H9 (cell line): ENCODE measurements around the gene SWAP70. TPM values are rescaled to one million over a fixed set of nuclear protein-coding genes. Genes with fewer than 3 reads are reported as not detected.
A peak's percentile ranks its signal among the peaks of the same experiment; 100 is the strongest.

ENCODE experiments used
- DNase-seq: peaks from one replicate; pipeline ENCODE4 v3.0.0-alpha.2; 2017
- H2AFZ ChIP-seq: one replicate; pipeline ENCODE4 v1.6.1; 2013; ENCODE audit warnings: mild to moderate bottlenecking, low read length, control low read depth, moderate library complexity
- H2AK5ac ChIP-seq: 2 replicates; pipeline ENCODE4 v1.6.1; 2013; ENCODE audit warnings: low read length, control low read depth, mixed read lengths; ENCODE audit not compliant: insufficient read length
- H2BK120ac ChIP-seq: one replicate; pipeline ENCODE4 v1.6.1; 2013; ENCODE audit warnings: low read depth, mild to moderate bottlenecking, low read length, control low read depth, inconsistent platforms; ENCODE audit not compliant: poor library complexity, severe bottlenecking
- H2BK12ac ChIP-seq: 2 replicates; pipeline ENCODE4 v1.6.1; 2013; ENCODE audit warnings: low read length, control low read depth, mixed read lengths, low read depth; ENCODE audit not compliant: insufficient read length
- H2BK15ac ChIP-seq: 2 replicates; pipeline ENCODE4 v1.6.1; 2013; ENCODE audit warnings: low read depth, low read length, control low read depth
- H2BK20ac ChIP-seq: one replicate; pipeline ENCODE4 v1.6.1; 2013; ENCODE audit warnings: low read depth, mild to moderate bottlenecking, low read length, control low read depth, inconsistent platforms; ENCODE audit not compliant: poor library complexity, severe bottlenecking
- H2BK5ac ChIP-seq: 2 replicates; pipeline ENCODE4 v1.6.1; 2013; ENCODE audit warnings: low read length, control low read depth, mixed read lengths; ENCODE audit not compliant: insufficient read length
- H3K14ac ChIP-seq: 2 replicates; pipeline ENCODE4 v1.6.1; 2013; ENCODE audit warnings: low read length, control low read depth; ENCODE audit not compliant: insufficient read depth
- H3K18ac ChIP-seq: 2 replicates; pipeline ENCODE4 v1.6.1; 2013; ENCODE audit warnings: low read depth, mild to moderate bottlenecking, mixed read lengths, low read length, control low read depth; ENCODE audit not compliant: insufficient read length
- H3K23ac ChIP-seq: 2 replicates; pipeline ENCODE4 v1.6.1; 2013; ENCODE audit warnings: low read length, control low read depth, mixed read lengths, low read depth; ENCODE audit not compliant: insufficient read length
- H3K23me2 ChIP-seq: 2 replicates; pipeline ENCODE4 v1.6.1; 2013; ENCODE audit warnings: low read depth, mild to moderate bottlenecking, mixed read lengths, low read length, control low read depth; ENCODE audit not compliant: insufficient read length, poor library complexity, severe bottlenecking
- H3K27ac ChIP-seq: 2 replicates; pipeline ENCODE4 v1.5.1; 2013; ENCODE audit warnings: low read length, control low read depth, mixed read lengths, low read depth; ENCODE audit not compliant: insufficient read length
- H3K27me3 ChIP-seq: 2 replicates; pipeline ENCODE4 v1.6.1; 2013; ENCODE audit warnings: low read length, control low read depth, inconsistent platforms; ENCODE audit not compliant: insufficient read depth
- H3K4ac ChIP-seq: 2 replicates; pipeline ENCODE4 v1.6.1; 2013; ENCODE audit warnings: low read depth, mild to moderate bottlenecking, control low read depth, inconsistent platforms, low read length, moderate library complexity
- H3K4me1 ChIP-seq: 2 replicates; pipeline ENCODE4 v1.6.1; 2013; ENCODE audit warnings: low read length, control low read depth, inconsistent platforms; ENCODE audit not compliant: insufficient read depth
- H3K4me2 ChIP-seq: 2 replicates; pipeline ENCODE4 v1.6.1; 2013; ENCODE audit warnings: low read length, control low read depth, mixed read lengths; ENCODE audit not compliant: insufficient read length, insufficient read depth
- H3K56ac ChIP-seq: 2 replicates; pipeline ENCODE4 v1.6.1; 2013; ENCODE audit warnings: low read depth, mild to moderate bottlenecking, mixed read lengths, low read length, control low read depth; ENCODE audit not compliant: insufficient read length
- H3K79me1 ChIP-seq: 2 replicates; pipeline ENCODE4 v1.6.1; 2013; ENCODE audit warnings: low read depth, mild to moderate bottlenecking, moderate library complexity, low read length, control low read depth, inconsistent platforms; ENCODE audit not compliant: insufficient read depth, poor library complexity, severe bottlenecking
- H3K79me2 ChIP-seq: 2 replicates; pipeline ENCODE4 v1.6.1; 2013; ENCODE audit warnings: low read length, control low read depth, inconsistent platforms; ENCODE audit not compliant: insufficient read depth
- H3K9ac ChIP-seq: 2 replicates; pipeline ENCODE4 v1.6.1; 2013; ENCODE audit warnings: low read length, control low read depth, mixed read lengths; ENCODE audit not compliant: insufficient read length; ENCODE audit errors: extremely low read depth
- H3K9me3 ChIP-seq: one replicate; pipeline ENCODE4 v1.6.1; 2013; ENCODE audit warnings: low read depth, low read length, inconsistent platforms; ENCODE audit not compliant: control insufficient read depth
- H3T11ph ChIP-seq: one replicate; pipeline ENCODE4 v1.6.1; 2013; ENCODE audit warnings: mild to moderate bottlenecking, low read length, control low read depth, inconsistent platforms
- H4K20me1 ChIP-seq: one replicate; pipeline ENCODE4 v1.6.1; 2013; ENCODE audit not compliant: control insufficient read depth, insufficient read length, insufficient read depth
- H4K5ac ChIP-seq: 2 replicates; pipeline ENCODE4 v1.6.1; 2013; ENCODE audit warnings: low read depth, mild to moderate bottlenecking, mixed read lengths, low read length, control low read depth; ENCODE audit not compliant: insufficient read length
- H4K8ac ChIP-seq: replicated peaks from 2 replicates; pipeline ENCODE4 v1.6.1; 2013; ENCODE audit warnings: low read length, control low read depth, mixed read lengths, low read depth; ENCODE audit not compliant: insufficient read length
- H4K91ac ChIP-seq: 2 replicates; pipeline ENCODE4 v1.6.1; 2013; ENCODE audit warnings: low read depth, mild to moderate bottlenecking, moderate library complexity, mixed read lengths, low read length, control low read depth; ENCODE audit not compliant: insufficient read length
- H3K27ac Mint-ChIP-seq, 3 experiments: 2 replicates in 2 of 3; 3 replicates in 1 of 3; pipeline ENCODE4 v1.8.0; 2020 to 2021; ENCODE audit warnings: mixed read lengths in 3 of 3, mild to moderate bottlenecking in 1 of 3, moderate library complexity in 1 of 3
- H3K27me3 Mint-ChIP-seq: 2 replicates; pipeline ENCODE4 v1.8.0; 2021; ENCODE audit warnings: low read depth, mild to moderate bottlenecking, moderate library complexity, mixed read lengths
- H3K36me3 Mint-ChIP-seq, 3 experiments: 2 replicates in 2 of 3; 3 replicates in 1 of 3; pipeline ENCODE4 v1.8.0; 2020 to 2021; ENCODE audit warnings: low read depth in 3 of 3, mixed read lengths in 3 of 3; ENCODE audit not compliant: insufficient read depth in 1 of 3
- H3K4me1 Mint-ChIP-seq, 2 experiments: 2 replicates each; pipeline ENCODE4 v1.8.0; 2020; ENCODE audit warnings: mixed read lengths in 2 of 2
- H3K4me3 Mint-ChIP-seq, 2 experiments: 2 replicates in 1 of 2; 3 replicates in 1 of 2; pipeline ENCODE4 v1.8.0; 2020 to 2021; ENCODE audit warnings: mild to moderate bottlenecking in 2 of 2, mixed read lengths in 2 of 2, moderate library complexity in 1 of 2
- H3K9me3 Mint-ChIP-seq, 2 experiments: 2 replicates in 1 of 2; 3 replicates in 1 of 2; pipeline ENCODE4 v1.8.0; 2020; ENCODE audit warnings: mild to moderate bottlenecking in 2 of 2, mixed read lengths in 2 of 2, moderate library complexity in 1 of 2
- CTCF ChIP-seq: fragments of 200-600 bp; sonication (generic); conservative IDR thresholded peaks from 3 replicates; pipeline ENCODE4 v1.8.0; 2021; ENCODE audit warnings: antibody characterized with exemption, mild to moderate bottlenecking
- WGBS: extraction: QIAGEN DNeasy Blood & Tissue Kit; methylation state at CpG from one replicate; pipeline ENCODE4 v1.1.7; 2013; ENCODE audit warnings: missing lambda C conversion rate, low lambda C conversion rate, mixed read lengths; ENCODE audit not compliant: insufficient read length; ENCODE audit errors: extremely low coverage; 5-methylcytosine and 5-hydroxymethylcytosine counted together
- total RNA-seq: library from RNA; stranded (reverse); gene quantifications from 2 replicates; pipeline ENCODE4 v1.2.1, GENCODE V29; 2021

Gene SWAP70
- total RNA-seq, 1 experiment from 2014 or later = 34.4 TPM

- H4K20me1 ChIP-seq = no peaks in the 10 kb centered on the region
- H3K4me2 ChIP-seq = no peak overlapping the region
- no peak overlapping the region for H2AK5ac ChIP-seq
- H2BK20ac ChIP-seq = no peak overlapping the region
- no peaks in the 10 kb centered on the region for H3K79me2 ChIP-seq
- no peak overlapping the region for H3K4ac ChIP-seq
- no peak overlapping the region for H3K56ac ChIP-seq
- no peak overlapping the region for H2BK15ac ChIP-seq
- H2AFZ ChIP-seq = no peak overlapping the region
- no peak for TF ChIP-seq CTCF
- H4K5ac ChIP-seq = no peak overlapping the region
- no CpG with 5 or more reads among the region's 3 CpGs for WGBS
- no peak overlapping the region for H2BK12ac ChIP-seq
- H2BK120ac ChIP-seq = peak overlapping the region; percentile 29
- no peaks in the 10 kb centered on the region for H3K9me3 Mint-ChIP-seq
- no peak overlapping the region for H4K8ac ChIP-seq
- H3K18ac ChIP-seq = no peak overlapping the region
- peak overlapping the region; percentile 39; the same call in 1 of the 2 replicates for H3K14ac ChIP-seq
- no peak for DNase-seq
- H3K27ac Mint-ChIP-seq = peak overlapping the region; percentile 76 to 99 (median 88); a peak in 6 of 7 replicates
- no peak overlapping the region for H4K91ac ChIP-seq
- H3K9me3 ChIP-seq = no peaks in the 10 kb centered on the region
- no peaks in the 10 kb centered on the region for H3K79me1 ChIP-seq
- H3K27ac ChIP-seq = peak overlapping the region; percentile 80
- 0 out of 2 replicates have a peak, but pooled peaks cover 3% of the 10 kb centered on the region for H3K4me1 ChIP-seq
- no peak overlapping the region for H2BK5ac ChIP-seq
- peaks cover 25 to 28% of the 10 kb centered on the region in 2 experiments for H3K4me1 Mint-ChIP-seq
- no peak overlapping the region for H3K4me3 Mint-ChIP-seq
- no peak overlapping the region for H3K9ac ChIP-seq
- no peaks in the 10 kb centered on the region for H3K27me3 ChIP-seq
- H3T11ph ChIP-seq = peak overlapping the region; percentile 20
- no peaks in the 10 kb centered on the region for H3K27me3 Mint-ChIP-seq
- peaks cover 10 to 24% (median 24%) of the 10 kb centered on the region in 3 experiments for H3K36me3 Mint-ChIP-seq
- no peaks in the 10 kb centered on the region for H3K23me2 ChIP-seq
- H3K23ac ChIP-seq = no peak overlapping the region
These were observed 138.5 kb downstream of the SWAP70 start for GRCh38 chr11:9802291-9802861.

Other genes starting within 250 kb of the SWAP70 start
- gene ZNF143, start 203.1 kb upstream of the SWAP70 start, total RNA-seq = 23.2 and 29.2 TPM in 2 replicates
- gene WEE1, start 90.4 kb upstream of the SWAP70 start, total RNA-seq = 136 and 142 TPM in 2 replicates